Omental fat pad (tissue), 4 donors: Measurements from ENCODE around the gene CHAF1B. TPM values are rescaled to one million over a fixed set of nuclear protein-coding genes. Genes with fewer than 3 reads are reported as not detected.
"Not testable (repeated sequence)": the region's sequence is repeated elsewhere in the genome, so short reads cannot be mapped to it uniquely, and the experiment has no call there.

ENCODE experiments used
- ATAC-seq: fragments of 150-250 bp; one replicate; pipeline ENCODE4 v1.9.1; 2016; ENCODE audit warnings: mild to moderate bottlenecking, moderate library complexity; ENCODE audit not compliant: low FRiP score
- DNase-seq: peaks from one replicate; pipeline ENCODE4 v3.0.0-alpha.2; 2019; ENCODE audit warnings: low spot score
- total RNA-seq, 4 donors: library from RNA; depleted of rRNA; stranded (reverse); fragments of >200 nt; gene quantifications; one replicate each; pipeline ENCODE4 v1.1.0, GENCODE V29; 2016
- TF ChIP-seq, protein P1 (sequence below), 3 donors: fragments of 450-650 bp; IDR thresholded peaks; one replicate each; pipeline ENCODE4 v1.5.1; 2016 to 2017; ENCODE audit warnings: antibody characterized with exemption in 3 of 3, mild to moderate bottlenecking in 3 of 3, moderate library complexity in 2 of 3

The CHAF1B gene
- total RNA-seq = 1 to 10 TPM in 2 of 4 donors, under 1 TPM in 2; 0.75 to 1.3 (median 1.0) TPM

DNA sequence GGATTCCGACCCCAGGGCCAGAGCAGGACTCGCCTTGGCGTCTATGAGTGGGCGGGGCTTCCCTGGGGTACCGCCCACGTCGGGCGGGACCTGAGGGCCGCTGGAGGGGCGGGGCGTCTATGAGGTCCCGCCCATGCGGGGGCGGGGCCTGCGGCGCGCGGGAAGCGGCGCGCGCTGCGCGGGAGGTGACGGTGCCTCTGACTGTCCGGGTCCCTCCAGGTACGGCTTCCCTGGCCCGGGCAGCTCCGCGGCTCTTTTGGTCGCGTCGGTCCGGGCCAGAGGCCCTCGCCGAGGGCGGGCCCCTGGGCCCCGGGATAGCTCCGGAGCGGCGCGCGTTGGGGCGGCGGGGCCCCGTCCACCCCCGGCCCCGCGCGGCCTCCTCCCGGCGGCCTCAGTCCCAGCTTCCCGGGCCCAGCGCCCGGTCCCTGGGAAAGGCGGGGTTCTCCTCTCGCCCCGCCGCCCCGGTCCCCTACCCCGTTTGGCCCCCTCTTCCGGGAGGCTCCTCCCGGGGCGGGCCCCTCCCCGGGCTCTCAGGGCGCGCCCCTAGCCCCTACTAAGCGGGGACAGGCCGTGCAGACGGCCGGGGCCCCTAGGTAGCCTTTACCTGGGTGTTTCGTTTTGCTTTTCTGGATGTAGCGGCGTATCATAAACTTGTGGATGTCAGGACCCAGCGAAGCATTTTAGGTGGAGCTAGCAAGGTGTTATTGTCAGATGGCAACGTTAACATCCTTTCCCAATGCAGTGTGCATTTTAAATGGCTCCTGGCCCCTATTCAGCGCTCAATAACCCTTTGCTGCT, at the start of gene CHAF1B:
TSS of gene CHAF1B (plus strand) at position 160 of the 798 bp plus-strand sequence. CDS start 745 bp downstream, outside the sequence.
- ATAC-seq = peak; percentile 94
- TF ChIP-seq, protein P1, sequence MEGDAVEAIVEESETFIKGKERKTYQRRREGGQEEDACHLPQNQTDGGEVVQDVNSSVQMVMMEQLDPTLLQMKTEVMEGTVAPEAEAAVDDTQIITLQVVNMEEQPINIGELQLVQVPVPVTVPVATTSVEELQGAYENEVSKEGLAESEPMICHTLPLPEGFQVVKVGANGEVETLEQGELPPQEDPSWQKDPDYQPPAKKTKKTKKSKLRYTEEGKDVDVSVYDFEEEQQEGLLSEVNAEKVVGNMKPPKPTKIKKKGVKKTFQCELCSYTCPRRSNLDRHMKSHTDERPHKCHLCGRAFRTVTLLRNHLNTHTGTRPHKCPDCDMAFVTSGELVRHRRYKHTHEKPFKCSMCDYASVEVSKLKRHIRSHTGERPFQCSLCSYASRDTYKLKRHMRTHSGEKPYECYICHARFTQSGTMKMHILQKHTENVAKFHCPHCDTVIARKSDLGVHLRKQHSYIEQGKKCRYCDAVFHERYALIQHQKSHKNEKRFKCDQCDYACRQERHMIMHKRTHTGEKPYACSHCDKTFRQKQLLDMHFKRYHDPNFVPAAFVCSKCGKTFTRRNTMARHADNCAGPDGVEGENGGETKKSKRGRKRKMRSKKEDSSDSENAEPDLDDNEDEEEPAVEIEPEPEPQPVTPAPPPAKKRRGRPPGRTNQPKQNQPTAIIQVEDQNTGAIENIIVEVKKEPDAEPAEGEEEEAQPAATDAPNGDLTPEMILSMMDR (IDR thresholded peaks at IDR 0.05) = no peak
- peak; percentile 51 for DNase-seq

DNA sequence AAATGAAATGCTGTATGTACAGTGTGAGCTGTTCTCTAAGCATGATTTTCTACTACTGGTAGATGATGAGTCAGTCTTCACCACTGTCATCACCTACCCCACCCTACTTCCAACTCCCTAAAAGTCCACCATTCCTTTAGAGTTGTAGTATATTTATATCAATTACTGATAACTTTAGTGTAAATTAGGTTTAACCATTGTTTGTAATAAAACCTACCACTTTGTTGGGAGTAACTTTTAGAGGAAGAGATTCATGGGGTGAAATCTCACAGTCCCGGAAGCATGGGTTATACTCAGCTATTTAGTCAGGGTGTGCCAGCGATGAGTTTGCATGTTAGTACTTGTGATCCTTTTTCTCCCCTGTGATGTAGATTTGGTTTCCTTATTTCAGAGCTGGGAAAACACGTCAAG, 48.1 kb upstream of the CHAF1B start:
- DNase-seq (no peak), ATAC-seq (peak; percentile 83)
- TF ChIP-seq, protein P1 (IDR thresholded peaks at IDR 0.05) = no peak

DNA sequence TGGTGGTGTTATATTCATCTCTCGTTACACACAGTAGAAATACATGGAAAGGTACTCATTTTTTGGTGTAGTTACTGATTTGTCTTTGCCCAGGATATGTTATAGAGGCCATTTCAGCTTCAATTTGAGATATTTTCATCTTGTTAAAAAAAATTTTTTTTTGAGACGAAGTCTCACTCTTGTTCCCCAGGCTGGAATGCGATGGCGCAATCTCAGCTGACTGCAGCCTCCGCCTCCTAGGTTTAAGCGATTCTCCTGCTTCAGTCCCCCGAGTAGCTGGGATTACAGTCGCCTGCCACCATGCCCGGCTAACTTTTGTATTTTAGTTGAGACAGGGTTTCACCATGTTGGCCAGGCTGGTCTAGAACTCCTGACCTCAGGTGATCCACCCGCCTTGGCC, 46.2 kb upstream of the CHAF1B start:
- TF ChIP-seq, protein P1 (IDR thresholded peaks at IDR 0.05) = no peak
- ATAC-seq (no peak), DNase-seq (no peak)

DNA sequence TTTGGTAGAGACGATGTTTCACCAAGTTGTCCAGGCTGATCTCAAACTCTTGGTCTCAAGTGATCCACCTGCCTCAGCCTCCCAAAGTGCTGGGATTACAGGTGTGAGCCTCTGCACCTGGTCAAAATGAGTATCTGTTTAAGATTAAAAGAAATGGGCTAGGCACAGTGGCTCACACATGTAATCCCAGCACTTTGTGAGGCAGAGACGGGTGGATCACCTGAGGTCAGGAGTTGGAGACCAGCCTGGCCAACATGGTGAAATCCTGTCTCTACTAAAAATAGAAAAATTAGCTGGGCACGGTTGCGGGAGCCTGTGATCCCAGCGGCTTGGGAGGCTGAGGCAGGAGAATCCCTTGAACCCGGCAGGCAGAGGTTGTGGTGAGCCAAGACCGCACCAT, 42.6 kb upstream of the CHAF1B start:
- ATAC-seq, DNase-seq: not testable (repeated sequence)

DNA sequence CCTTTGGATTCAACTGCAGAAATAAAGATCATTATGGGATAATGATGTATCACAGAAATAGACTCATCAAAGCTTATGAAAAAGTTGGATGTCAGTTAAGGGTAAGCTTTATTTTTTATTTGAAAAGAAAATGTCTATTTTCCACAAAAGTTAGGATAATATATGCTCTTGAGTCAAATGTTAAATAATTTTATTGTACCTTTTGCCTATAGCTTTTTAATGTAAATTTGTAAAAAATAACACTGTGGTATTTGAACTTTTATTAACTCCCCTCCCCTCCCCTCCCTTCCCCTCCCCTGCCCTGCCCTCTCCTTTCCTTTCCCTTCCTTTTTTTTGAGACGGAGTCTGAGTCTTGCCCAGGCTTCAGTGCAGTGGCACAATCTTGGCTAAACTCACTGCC, 40.3 kb upstream of the CHAF1B start:
- TF ChIP-seq, protein P1 (IDR thresholded peaks at IDR 0.05) = no peak
- DNase-seq (no peak), ATAC-seq (no peak)

DNA sequence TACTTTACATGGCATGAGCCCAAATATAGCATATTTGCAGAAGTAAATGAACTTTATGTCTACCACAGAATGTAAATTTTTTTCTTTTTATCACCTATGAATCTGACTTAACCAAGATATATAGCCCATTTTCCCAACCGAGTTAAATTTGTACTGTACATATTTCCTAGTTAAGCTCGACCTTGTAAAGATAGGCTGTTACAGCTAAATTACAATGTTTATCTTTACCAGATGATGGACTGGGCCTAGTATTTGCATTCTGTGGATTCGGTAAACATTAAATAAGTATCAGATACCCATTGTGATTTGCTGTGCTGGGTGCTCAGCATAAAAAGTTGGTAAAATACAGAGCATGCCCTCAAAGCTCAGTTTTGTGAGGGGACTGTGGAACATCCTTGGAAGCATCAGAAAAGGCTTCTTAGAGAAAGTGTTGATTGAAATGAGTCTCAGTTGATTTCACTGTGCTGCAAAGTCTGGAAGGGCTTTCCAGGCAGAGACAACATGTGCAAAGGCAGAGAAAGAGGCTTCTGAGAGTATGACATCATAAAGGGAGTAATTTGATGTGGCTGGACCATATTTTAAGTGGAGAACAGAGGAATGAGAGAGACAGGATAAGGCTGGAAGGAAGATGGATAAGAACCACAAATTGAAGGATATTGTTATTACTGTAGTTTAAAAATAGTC, 37.8 kb upstream of the CHAF1B start:
- TF ChIP-seq, protein P1 (IDR thresholded peaks at IDR 0.05) = no peak
- no peak for ATAC-seq
- no peak for DNase-seq

DNA sequence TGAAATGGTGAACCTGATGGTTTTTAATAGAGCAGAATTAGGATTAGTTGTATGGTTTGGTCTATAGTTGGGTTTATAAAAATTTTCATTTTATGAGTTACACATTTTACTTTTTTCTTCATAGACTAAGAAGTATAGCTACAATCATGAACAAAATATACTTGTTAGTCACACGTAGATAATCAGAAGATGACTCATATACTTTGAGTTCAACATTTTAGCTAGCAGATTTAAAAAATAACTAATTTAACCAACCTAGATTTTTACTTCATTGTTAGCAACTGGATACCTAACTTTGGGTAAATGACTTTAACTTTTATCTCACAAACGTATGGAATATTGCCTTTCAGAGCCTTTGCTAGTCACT, 37.2 kb upstream of the CHAF1B start:
- DNase-seq (no peak), ATAC-seq (no peak)
- TF ChIP-seq, protein P1 (IDR thresholded peaks at IDR 0.05) = no peak
